G401 (cell line): ENCODE data around the gene DDX19B. TPM values are rescaled to one million over a fixed set of nuclear protein-coding genes. Genes with fewer than 3 reads are reported as not detected.
"Not testable (repeated sequence)": the region's sequence is repeated elsewhere in the genome, so short reads cannot be mapped to it uniquely, and the experiment has no call there.

Source experiments
- DNase-seq: peaks from one replicate; pipeline ENCODE4 v3.0.0-alpha.2; 2015; ENCODE audit warnings: low spot score
- in situ Hi-C: cut with HindIII; loops from 2 replicates; pipeline ENCODE4 v1.10.0; 2016; ENCODE audit warnings: low sequenced_read_pairs, mixed read lengths
- total RNA-seq: library from RNA; depleted of rRNA; stranded (reverse); fragments of >200 nt; shearing (Covaris generic); gene quantifications from 2 replicates; pipeline ENCODE4 v1.2.3, GENCODE V29; 2014; rRNA removed

The DDX19B gene
- 40.9 and 65.2 TPM in 2 replicates for total RNA-seq

- DNase-seq: peak; percentile 88
- in situ Hi-C loops: no loop called here
Measured at GRCh38 chr16:70298988-70299938, at the start of gene DDX19B. TSS of gene DDX19B (plus strand) at chr16:70299186. CDS start at chr16:70299298, 112 bp downstream.

DNA sequence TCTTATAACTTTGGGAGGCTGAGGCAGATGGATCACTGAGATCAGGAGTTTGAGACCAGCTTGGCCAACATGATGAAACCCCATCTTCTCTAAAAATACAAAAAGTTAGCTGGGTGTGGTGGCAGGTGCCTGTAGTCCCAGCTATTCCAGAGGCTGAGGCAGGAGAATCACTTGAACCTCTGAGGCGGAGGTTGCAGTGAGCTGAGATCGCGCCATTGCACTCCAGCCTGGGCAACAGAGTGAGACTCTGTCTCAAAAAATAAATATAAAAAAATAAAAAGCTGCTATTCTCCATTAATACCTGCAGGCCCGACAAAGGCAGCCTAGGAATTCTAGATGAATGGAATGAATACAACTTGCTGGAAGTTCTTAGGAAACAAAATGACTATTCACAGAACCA, 49.3 kb upstream of the DDX19B start:
- in situ Hi-C loops, DNase-seq: not testable (repeated sequence)

- in situ Hi-C loops: no loop called here
- peak; percentile 27 for DNase-seq
Measured at GRCh38 chr16:70250748-70251628, 48.0 kb upstream of the DDX19B start.

- DNase-seq: peak; percentile 89
- in situ Hi-C loops: no loop called here
Measured at GRCh38 chr16:70251629-70252354, 47.2 kb upstream of the DDX19B start, which contains the start of gene EXOSC6. TSS of gene EXOSC6 (minus strand) at chr16:70251940. CDS start at chr16:70251900, 40 bp downstream.

DNA sequence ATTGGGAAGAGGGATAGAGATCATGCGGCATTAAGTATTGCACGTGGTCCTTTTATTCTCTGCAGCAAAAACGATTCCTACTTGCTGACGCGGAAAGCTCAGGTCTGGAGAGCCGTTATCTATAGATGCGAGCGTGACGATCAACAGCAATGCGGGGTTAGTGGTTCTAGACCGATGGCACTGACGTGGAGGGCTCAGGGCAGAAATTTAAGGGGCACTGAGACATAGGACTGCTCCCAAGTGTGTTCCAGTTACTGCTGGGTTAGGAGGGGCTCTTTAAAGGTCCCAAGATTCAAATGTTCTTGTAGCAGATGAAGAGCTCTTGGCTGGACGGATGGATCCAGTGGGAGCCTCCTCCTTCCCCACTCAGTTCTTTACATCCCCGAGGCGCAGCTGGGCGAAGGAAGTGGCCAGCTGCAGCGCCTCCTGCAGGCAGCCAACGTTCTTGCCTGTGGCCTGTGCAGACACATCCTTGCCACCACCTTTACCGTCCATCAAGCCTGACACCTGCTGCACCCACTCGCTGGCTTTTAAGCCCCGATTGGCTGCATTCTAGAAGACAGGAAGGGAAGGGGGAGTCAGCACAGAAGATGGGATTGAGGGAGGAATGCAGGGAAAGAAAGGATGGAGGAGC, 46.5 kb upstream of the DDX19B start:
- peak; percentile 25 for DNase-seq
- in situ Hi-C loops: no loop called here

- in situ Hi-C loops: no loop called here
- peak; percentile 30 for DNase-seq
Measured at GRCh38 chr16:70253291-70254106, 45.5 kb upstream of the DDX19B start.

DNA sequence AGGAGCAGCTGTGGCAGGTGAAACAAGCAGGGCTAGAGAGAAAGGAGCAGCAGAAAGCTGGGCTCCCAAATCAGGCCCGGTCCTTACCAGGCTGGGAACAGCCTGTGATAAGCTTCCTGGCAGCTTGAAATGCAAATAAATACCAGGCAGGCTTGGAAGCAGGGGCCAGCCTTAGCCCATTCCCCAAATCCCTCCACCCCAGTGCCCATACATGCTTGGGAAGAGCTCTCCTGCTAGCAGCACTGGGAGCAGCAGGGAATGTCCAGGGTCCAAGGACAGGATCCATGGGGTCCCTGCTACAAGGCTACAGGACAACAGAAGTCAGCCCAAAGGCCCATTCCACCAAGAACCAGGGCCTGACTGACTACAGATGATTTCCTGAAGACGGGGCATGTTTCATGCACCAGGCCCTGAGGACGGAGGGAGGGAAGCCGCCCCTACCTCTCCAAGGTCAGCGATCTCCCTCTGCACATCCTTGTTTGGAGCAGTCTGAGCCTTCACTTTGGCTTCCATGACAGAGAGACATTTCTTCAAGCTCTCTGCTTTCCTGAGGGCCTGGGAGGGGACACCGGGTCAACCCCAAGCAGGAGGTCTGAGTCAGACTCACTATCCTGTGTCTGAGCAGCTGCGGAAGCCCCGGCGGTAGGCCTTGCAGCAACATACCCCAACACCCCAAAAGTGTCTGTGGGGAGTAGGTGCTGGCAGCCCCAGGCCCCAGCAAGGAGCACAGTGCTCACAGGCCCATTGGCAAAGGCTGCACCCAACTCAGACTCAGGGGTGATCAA, 44.6 kb upstream of the DDX19B start:
- no peak for DNase-seq
- in situ Hi-C loops: no loop called here

DNA sequence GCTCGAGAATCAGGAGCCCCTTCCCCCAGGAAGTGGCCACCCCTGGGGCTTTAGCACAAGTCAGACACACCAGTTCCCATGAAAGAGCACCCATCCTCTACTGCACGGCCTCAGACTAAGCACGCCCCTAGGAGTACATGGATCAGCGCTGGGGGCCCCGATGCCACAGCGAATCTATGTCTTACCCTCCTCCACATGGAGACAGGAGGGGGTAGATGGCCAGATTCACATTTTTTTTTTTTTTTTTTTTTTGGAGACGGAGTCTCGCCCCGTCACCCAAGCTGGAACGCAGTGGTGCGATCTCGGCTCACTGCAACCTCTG, 44.1 kb upstream of the DDX19B start:
- no peak for DNase-seq
- in situ Hi-C loops: no loop called here

GRCh38 chr16:70255574-70255973, 43.4 kb upstream of the DDX19B start:
- in situ Hi-C loops: no loop called here
- no peak for DNase-seq

DNA sequence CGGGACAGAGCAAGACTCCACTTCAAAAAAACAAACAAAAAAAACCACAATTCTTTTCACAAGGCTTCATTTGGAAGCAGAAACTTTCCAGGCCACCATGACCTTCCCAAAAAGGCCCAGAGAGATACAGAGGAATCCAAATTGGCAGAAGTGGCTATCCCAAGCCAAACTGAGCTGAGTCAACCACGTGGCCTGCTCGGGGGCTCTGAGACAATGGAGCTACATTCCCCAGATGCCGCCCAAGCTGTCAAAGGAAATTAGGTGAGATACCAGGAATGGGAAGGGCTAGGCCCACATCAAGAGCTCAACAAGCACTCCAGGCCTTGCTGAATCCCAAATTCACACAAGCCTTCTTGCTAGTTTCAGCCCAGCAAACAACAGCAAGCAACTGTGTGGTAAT, 41.6 kb upstream of the DDX19B start:
- no peak for DNase-seq
- in situ Hi-C loops: no loop called here

- in situ Hi-C loops: no loop called here
- DNase-seq: no peak
Measured at GRCh38 chr16:70258065-70258464, 40.9 kb upstream of the DDX19B start.

GRCh38 chr16:70258946-70259345, 40.0 kb upstream of the DDX19B start:
- in situ Hi-C loops: no loop called here
- no peak for DNase-seq

DNA sequence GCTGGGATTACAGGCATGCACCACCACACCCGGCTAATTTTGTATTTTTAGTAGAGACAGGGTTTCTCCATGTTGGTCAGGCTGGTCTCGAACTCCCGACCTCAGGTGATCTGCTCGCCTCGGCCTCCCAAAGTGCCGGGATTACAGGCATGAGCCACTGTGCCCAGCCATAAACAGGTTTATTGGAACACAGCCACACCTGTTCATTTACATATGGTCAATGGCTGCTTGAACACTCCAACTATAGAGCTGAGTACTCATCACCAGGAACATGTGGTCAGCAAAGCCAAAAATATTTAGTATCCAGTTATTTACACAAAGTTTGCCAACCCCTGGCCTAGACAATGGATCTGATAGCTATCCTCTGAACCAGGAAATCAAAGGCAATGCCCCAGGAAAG, 39.1 kb upstream of the DDX19B start:
- in situ Hi-C loops, DNase-seq: not testable (repeated sequence)

GRCh38 chr16:70267516-70267915, 31.5 kb upstream of the DDX19B start:
- peak; percentile 59 for DNase-seq
- in situ Hi-C loops: no loop called here

DNA sequence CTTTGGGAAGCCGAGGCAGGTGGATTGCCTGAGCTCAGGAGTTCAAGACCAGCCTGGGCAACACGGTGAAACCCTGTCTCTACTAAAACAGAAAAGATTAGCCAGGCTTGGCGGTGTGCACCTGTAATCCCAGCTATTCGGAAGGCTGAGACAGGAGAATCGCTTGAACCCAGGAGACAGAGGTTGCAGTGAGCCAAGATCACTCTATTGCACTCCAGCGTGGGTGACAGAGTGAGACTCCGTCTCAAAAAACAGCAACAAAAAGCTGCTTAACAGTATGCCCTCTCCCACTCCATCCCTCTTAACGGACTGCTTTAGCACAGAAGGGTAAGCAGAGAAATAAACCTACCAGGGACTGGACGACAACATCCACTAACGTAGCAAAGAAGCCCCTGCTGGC, 31.1 kb upstream of the DDX19B start:
- in situ Hi-C loops, DNase-seq: not testable (repeated sequence)

- DNase-seq: no peak
- in situ Hi-C loops: no loop called here
Measured at GRCh38 chr16:70269471-70269870, 29.5 kb upstream of the DDX19B start.

DNA sequence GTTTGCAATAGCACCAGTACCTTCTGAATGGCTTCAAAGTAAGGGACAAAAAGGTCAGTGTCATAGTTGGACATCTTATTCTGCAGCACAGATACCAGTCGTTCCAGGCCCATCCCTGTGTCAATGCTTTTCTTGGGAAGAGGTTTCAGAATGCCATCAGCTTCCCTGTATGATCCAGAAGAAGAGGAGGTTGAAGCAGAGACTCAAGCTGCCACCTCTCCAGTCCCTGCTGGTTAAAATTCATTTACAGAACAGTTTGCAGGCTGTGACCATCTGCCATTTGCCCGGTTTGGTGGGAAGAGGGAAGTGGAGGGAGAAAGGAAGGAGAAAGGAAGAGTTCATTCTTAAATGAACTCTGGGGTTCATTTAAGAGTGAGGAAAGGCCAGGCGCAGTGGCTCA, 28.8 kb upstream of the DDX19B start:
- peak; percentile 64 for DNase-seq
- in situ Hi-C loops: no loop called here
